HL-60/S4 treated with retinoic acid at 250 ng/mL for 4 days and 3 days (cell line): ENCODE measurements around the gene PEG3.
"Not testable (repeated sequence)": the region's sequence is repeated elsewhere in the genome, so short reads cannot be mapped to it uniquely, and the experiment has no call there.

Source experiments
- in situ Hi-C: fragments of 300-500 bp; cut with MboI; formaldehyde crosslinking; loops from 2 replicates; pipeline ENCODE4 v1.7.0; 2022; ENCODE audit warnings: low sequenced_read_pairs

The PEG3 gene

DNA sequence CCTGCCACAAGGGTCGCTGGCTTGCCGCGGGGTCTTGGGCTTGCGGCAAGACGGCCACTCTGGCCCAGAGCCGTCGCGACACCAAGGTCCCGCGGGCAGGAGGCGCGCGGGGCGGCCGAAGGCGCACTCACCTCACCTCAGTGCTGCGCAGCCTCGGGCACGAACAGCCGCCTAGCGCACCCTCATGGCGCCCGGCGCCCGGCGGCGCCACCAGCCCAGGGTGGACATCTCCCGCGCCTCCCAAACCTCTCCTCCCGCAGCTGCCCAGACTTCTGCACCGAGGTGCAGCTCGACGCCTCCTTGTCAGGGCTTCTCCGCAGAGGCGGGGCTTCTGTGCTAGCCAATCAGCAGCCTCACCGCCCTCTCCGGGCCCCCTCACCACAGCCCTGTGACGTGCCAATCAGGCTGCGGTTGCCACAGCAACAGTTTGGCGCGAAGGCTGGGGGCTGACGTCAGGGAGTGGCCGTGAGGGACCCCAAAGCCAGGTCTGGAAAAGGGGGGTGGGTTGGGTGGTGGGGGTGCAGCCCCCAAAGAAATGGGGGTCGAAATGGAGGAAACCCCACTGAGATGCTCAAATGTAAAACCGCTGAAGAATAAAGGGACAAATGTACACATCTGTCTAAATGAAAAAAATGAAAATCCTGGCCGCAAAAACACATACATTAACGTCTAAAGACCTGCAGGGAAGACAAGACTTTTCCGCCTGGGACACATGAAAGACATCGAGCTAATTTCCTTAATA, at the start of gene PEG3, which contains the start of gene ZIM2:
PEG3 (minus strand) TSS at position 276 of the 742 bp plus-strand sequence. CDS start 16,071 bp downstream, outside the sequence.
ZIM2 (minus strand) TSS at position 276 of the 742 bp plus-strand sequence. CDS start 16,449 bp downstream, outside the sequence.
- in situ Hi-C loops: no loop called here

DNA sequence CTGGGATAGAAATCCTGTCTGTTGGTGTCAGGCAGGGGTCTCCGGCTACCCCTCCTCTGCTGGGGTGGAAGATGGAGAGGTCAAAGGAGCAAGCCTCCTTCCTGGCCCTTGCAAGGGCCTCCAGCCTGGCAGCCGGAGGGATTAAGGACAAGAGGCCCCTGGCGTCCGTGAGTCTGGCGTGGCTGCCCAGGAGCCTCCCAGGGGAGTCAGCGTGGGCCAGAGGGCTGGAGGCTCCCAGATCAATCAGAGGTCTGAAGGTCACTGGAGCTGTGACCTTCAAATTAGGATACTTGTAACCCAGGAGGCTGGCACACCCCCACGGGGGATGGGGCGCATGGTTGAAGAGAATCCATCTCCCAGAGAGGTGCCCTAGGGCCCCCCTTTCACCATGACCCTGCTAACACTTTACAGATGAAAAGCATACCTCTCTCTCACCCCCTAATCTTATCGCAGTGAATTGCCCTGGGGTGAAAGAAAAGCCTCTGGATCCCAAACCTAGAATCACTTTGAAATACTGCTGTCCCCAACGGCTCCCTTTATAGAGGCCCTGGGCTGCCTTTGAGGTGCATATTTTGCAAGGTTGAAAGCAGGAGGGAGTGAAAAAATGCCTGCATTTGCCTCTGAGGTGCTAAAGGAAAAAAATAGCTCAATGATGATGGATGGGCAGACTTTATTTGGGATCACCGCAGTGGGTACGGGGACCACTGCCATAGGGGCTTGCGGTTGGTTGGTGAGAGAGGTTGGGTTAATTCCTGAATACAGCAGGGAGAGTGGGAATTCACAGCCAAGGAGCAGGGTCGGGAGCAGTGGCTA, 44.9 kb upstream of the PEG3 start:
- in situ Hi-C loops: no loop called here

DNA sequence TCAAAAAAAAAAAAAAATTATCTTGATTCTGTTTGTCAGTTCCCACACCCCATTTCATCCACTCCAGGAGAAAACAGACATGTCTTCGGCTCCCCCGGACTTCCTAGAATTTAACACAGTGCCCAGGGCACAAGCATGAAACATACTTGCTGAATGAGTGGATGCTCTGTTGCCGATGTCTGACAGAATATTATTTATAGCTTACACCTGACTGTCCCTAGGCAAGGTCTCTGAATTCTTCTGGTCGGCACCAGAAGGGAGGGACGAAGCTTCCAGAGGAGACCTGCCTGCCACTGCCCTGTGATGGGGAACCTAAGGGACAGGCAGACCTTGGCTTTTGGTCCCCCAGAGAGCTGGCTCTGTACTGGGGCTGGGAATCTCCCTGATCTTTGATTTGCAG, 43.9 kb upstream of the PEG3 start:
- in situ Hi-C loops: no loop called here

DNA sequence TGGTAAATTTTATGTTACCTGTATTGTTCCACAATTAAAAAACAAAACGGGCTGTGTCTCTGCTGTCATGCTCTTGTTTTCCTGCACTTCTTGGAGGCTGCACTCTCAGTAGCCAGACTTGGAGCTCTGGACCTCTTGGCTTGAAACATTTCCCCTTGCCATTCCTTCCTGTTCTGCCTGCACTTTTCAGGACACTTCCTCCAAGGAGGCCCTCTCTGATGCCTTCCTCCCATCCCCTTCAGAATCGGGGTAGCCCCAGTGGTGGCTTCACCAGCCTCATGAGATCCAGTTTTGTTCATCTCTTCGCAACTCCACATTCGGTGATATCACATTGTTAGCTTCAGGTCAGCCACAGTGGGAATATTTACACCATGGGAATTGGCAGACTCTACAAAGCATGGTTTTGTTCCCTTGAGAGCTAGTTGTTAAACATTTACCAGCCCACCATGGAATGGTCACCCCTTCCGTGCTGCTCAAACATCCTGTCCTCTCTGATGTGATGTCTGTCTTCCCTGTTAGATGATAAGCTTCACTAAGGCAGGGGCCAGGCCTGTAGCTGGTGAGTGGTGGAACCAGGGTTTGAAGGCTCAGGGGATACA, 40.2 kb upstream of the PEG3 start:
- in situ Hi-C loops: no loop called here

DNA sequence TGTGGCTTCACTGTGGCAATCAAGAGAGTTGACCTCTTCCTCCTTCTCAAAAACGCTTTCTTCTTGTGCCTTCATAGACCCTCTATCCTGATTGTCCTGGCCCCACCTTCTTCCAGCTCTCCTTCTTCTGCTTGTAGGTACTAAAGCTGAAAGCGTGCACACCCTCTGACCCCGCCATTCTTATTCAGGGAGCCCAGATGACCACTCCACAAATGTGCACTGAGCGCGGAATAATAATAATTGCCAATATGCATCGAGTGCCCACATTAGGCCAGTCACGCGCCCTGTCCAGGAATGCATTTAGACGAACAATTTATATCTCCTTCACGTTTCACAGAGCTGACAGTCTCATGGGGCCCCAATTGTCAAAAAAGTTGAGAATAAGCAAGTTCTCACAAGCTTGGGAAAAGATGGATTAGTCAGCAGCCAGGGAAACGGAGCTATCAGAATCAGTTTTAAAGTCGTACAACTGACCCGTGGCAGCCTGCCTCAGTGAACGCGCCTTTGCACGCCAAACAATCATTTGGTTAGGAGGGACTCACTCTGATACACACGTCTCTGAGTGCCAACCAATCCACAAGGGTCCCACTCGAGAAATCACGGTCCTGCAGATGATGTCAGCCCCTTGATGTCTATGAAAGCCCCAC, 36.7 kb upstream of the PEG3 start:
- in situ Hi-C loops: no loop called here

DNA sequence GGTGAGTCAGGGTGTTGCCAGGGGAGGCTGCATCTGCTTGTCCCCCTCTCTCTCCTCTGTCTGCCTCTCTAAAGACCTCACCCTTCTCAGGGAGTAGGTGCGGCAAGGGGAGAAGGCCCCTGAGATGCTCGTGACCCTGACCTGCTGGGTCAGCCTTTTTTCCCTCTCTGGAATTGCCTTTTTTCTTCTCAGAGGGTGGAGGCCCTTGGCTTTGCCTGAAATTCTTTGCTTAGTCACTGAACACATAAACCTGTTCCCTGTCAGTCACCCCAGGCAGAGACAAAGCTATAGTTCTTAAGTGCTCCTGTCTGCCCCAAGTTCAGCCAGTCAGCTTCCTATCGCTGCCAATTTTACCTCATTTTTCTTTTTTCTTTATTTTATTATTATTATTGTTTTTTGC, 35.2 kb upstream of the PEG3 start:
- in situ Hi-C loops: no loop called here

DNA sequence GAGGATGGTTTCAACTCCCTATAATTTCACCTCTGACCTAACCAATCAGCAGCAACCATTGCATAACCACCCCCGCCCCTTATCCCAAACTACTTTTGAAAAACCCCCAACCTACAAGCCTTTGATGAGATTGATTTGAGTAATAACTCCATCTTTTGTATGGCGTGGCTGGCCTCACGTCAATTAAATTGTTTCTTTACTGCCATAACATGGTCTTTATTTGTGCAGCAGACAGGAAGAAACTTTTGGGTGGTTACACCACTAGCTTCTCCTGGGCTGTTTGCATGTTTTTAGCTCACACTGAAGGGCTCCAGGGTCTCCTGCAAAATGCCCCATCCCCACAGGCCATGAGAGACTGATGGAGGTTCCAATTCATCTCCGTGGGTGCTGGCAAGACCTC, 34.0 kb upstream of the PEG3 start:
- in situ Hi-C loops: no loop called here

DNA sequence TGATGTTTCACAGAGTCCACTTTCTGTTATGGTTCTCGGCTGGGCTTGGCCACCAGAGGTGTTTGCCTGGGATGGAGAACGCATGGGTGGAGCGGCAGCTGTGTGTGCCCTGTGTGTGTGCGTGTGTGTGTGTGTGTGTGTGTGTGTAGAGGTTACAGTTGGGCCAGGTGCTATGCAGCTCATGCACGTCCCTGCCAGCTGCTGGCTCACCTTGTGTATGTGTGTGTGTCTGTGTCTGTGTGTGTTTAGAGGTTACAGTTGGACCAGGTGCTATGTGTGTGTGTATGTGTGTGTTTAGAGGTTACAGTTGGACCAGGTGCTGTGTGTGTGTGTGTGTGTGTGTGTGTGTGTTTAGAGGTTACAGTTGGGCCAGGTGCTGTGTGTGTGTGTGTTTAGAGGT, 33.0 kb upstream of the PEG3 start:
- in situ Hi-C loops: no loop called here

DNA sequence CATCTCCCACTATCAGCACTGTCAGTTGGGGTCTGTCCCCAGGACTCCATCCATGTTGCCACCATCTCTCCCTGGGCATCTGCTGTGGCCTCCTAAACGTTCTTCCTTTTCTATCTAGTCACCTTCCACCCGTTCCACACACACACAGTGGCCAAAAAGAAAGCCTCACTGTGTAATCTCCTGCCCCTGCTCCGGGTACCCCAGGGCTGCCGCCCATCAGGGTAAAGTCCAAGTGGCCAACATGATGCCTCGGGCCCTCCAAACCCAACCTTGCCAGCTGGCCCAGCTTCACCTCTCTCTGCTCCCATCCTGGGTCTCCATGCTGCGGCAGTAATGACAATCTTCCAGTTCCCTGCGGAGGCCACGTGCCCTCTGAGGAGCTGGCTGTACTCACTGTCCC, 29.4 kb upstream of the PEG3 start:
- in situ Hi-C loops: no loop called here

DNA sequence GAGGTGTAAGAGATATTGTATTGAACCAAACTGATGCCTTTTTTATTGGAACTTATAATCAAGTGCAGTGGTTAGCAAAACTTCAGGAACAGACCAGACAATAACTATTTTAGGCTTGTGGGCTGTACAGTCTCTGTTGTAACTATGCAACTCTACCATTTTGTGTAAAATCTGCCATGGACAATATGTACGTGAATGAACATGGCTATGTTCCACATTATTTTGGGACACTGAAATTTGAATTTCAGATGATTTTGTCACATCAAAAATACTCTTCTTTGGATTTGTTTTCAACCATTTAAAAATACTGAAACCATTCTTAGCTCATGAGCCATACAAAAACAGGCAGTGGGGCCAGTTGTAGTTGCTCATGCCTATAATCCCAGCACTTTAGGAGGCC, 27.9 kb upstream of the PEG3 start:
- in situ Hi-C loops: no loop called here

DNA sequence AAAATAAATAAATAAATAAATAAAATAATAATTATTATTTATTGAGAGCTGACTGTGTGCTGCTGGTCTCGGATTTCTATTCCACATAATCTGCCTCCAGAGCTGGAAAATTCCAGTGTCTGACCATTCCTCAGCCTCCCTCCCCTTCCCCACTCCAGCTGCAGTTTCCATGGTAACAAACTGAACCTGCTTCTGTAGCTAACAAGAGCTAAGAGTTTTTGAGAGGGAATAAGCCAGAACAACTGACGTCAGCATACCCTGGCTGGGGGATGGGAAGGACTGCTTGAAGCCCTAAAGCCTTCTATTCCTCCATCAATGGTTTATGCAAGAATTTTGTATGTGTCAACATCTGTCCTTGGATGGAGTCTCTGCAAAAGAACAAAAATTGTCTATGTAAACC, 26.0 kb upstream of the PEG3 start:
- in situ Hi-C loops: no loop called here

DNA sequence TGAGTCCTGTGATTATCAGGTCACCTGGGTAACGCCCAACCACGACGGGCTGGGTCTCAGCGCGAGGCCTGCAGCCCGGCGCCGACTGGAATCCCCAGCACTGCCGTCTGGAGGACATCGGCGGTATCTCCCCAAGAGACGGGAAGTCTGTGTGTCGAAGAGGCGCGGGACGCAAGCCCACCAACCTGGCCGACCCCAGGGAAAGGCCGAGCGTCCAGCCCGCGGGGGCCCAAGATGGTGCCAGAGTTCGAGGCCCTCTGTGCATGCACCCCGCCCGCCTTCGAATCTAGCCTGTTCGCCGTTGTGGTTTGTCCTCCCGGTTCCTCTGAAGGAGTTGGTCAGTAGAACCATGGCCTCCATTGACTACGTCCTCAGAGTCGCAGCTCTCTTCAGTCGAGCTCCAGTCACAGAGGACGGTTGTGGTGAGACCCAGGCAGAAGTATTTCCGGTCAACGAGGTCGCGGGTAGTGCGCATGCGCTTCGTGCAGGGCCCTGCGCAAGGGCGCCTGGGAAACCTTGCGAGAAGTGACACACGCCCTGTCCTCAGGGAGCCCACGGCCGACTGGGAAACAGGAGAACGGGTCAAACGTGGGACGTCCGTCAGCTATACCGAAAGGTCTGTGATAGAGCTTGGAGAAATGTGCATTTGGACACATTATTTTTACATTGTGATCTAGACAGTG, 24.1 kb upstream of the PEG3 start:
- in situ Hi-C loops: no loop called here

DNA sequence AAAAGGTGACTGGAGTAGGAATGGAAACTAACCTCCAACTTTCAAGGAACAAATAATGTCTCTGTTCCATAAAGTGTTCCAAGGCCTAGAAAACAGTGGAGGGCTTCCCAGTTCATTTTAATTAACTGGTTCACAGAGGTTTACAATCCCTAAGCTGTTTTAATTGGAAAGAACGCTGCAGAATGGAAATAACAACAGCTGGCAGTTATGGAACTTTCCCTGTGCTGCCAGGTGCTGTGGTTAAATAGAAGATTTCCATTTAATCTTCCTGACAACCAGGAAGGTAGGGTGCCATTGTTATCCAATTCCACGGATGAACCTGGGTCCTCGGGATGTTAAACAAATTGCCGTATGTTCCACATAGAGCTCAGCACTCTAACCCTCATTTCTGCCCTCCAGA, 22.2 kb upstream of the PEG3 start:
- in situ Hi-C loops: no loop called here

DNA sequence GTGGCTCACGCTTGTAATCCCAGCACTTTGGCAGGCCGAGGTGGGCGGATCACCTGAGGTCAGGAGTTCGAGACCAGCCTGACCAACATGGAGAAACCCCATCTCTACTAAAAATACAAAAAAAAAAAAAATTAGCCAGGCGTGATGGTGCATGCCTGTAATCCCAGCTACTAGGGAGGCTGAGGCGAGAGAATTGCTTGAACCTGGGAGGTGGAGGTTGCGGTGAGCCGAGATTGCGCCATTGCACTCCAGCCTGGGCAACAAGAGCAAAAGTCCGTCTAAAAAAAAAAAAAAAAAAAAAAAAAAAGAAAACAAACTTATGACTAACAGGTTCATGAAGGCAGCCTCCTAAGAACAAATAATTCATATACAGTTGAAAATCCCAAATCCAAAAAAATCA, 19.9 kb upstream of the PEG3 start:
- in situ Hi-C loops: not testable (repeated sequence)

DNA sequence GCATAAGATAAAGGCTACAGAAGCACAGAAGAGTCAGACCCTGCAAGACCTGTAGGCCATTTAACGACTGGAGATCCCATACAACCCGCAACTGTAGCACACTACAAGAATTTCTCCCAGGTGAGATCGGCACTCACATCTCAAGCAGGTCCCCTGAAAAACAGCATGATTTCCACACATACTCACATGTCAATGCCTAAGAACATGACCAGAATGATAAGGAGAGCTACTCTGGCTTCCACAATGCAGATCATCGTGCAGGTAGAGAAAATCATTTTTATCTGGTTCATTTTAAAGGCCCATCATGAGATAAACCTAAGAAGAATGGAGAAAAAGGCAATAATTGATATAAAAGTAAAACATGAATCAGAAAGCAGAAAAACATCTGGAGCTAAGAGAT, 17.5 kb upstream of the PEG3 start:
- in situ Hi-C loops: no loop called here

DNA sequence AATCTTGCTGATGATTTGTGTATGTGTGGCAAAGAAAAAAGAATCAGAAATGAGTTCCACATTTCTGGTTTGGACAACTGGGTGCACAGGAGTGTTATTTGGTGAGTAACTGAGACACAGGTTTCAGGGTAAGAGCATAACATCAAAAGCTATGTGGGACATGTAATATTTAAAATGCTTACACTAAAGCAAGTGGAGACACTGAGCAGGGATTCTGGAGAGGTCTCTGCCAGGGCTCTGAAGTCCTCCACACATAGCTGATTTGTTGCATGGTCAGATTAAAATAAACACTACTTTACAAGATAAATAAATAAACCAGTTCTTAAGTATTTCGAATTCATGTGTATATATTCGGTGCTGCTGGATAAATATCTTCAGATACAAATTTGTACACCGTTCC, 16.3 kb upstream of the PEG3 start:
- in situ Hi-C loops: no loop called here

DNA sequence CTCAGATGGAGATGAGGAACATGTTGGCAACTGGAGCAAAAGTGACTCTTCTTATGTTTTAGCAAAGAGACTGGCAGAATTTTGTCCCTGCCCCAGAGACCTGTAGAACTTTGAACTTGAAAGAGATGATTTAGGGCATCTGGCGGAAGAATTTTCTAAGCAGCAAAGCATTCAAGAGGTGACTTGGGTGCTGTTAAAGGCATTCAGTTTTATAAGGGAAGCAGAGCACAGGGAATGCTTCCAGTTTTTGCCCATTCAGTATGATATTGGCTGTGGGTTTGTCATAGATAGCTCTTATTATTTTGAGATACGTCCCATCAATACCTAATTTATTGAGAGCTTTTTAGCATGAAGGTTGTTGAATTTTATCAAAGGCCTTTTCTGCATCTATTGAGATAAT, 11.8 kb upstream of the PEG3 start:
- in situ Hi-C loops: not testable (repeated sequence)

DNA sequence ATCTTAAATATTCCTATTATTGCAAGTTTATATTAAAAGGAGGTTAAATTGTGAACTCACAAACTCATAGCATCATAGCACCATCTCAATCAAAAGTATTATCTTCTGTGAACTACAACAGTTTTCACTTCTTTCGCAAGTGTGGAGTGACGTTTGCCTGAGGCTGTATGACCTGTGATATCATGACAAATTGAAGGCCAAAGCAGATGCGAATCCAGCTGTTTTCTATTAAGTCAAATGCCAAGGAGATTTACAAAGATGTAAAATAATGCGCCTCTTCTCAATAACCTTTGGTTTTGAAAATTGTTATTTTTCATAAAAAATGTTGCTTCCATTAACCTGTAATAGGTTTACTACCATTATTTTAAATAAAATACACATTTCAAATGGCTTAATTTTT, 7.6 kb upstream of the PEG3 start:
- in situ Hi-C loops: no loop called here

DNA sequence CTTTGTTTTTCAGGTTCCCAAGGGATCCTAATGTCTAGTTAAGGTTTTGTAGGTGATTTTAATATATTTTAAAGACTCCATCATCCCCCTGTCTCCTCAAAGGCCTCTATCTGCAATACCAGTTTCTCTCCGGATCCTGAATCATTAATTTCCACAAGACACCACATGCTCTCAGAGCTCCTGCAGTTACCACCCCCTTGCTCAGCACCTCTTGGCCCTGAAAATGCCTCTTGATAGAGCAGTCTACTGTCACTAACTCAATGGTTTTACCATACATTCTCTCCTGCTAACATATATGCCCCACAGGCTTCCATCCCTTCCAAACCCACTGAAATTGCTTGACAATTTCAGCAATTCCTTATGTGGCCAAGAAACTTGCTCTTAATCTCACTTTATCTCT, 1.9 kb upstream of the PEG3 start:
- in situ Hi-C loops: no loop called here

DNA sequence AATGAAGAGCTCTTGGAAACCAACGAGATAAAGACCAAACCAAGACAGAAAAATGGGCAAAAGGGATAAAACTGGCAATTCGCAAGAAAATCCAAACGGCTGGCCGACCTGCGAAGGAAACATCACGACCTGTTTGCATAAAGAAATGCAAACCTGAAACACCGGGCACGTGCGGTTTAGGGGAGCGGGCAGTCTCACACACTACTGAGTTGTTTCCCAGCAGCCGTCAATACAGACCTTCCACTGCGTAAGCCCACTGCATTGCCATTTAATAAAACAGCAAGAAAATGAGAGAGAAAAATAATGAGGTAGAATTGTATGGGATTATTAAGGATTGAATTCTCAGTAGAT, 642 bp upstream of the PEG3 start:
- in situ Hi-C loops: no loop called here
